Right atrium auricular region (tissue), 2 donors: ENCODE measurements around the gene EHMT2. TPM values are rescaled to one million over a fixed set of nuclear protein-coding genes. Genes with fewer than 3 reads are reported as not detected.
A peak's percentile ranks its signal among the peaks of the same experiment; 100 is the strongest.

Experiments
- DNase-seq: peaks from one replicate; pipeline ENCODE4 v3.0.0-alpha.2; 2019; ENCODE audit warnings: low spot score
- H3K27ac ChIP-seq, 2 donors: fragments of 200-600 bp; sonication (generic); 1 replicate in 1 of 2; 2 replicates in 1 of 2; pipeline ENCODE4 v1.5.1; 2016 to 2019
- H3K27me3 ChIP-seq, 2 donors: fragments of 200-600 bp; sonication (generic); one replicate each; pipeline versions ENCODE4 v1.5.1 to v1.6.0; 2017 to 2019
- H3K36me3 ChIP-seq: fragments of 200-600 bp; sonication (generic); one replicate; pipeline ENCODE4 v1.5.1; 2016
- H3K4me1 ChIP-seq, 2 donors: fragments of 200-600 bp; sonication (generic); one replicate each; pipeline versions ENCODE4 v1.5.1 to v1.6.0; 2017 to 2019
- H3K4me3 ChIP-seq, 2 donors: fragments of 200-600 bp; sonication (generic); 1 replicate in 1 of 2; 2 replicates in 1 of 2; pipeline ENCODE4 v1.5.1; 2017 to 2019; ENCODE audit warnings: mild to moderate bottlenecking in 1 of 2, moderate library complexity in 1 of 2
- H3K9me3 ChIP-seq, 2 donors: fragments of 200-600 bp; sonication (generic); one replicate each; pipeline ENCODE4 v1.5.1; 2019
- total RNA-seq, 2 donors: library from RNA; depleted of rRNA; stranded (reverse); fragments of >200 nt; gene quantifications; one replicate each; pipeline ENCODE4 v1.1.0, GENCODE V29; 2016
- TF ChIP-seq, protein P1 (sequence below), 2 donors: fragments of 200-600 bp; sonication (generic); IDR thresholded peaks; one replicate each; pipeline ENCODE4 v1.5.1; 2019; ENCODE audit warnings: antibody characterized with exemption in 2 of 2

Gene EHMT2
- total RNA-seq, 2 donors from 2014 or later = 10.5 to 19.1 TPM

DNA sequence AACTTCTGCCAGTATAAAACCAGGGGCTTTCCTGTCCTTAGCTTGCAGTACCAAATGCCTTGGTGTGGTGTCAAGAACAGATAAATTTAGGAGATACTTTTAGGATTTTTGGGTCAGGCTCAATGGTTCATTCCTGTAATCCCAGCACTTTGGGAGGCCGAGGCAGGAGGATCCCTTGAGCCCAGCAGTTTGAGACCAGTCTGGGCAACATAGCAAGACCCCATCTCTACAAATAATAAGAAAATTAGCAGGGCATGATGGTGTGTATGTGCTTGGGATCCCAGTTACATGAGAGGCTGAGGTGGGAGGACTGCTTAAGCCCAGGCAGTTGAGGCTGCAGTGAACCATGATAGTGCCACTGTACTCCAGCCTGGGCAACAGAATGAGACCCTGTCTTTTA lies 7.5 kb upstream of the EHMT2 start:
- H3K4me3 ChIP-seq = no peak overlapping the region
- no peak overlapping the region for H3K27ac ChIP-seq
- H3K27me3 ChIP-seq = no peaks in the 10 kb centered on the region
- H3K4me1 ChIP-seq = peaks cover 0 to 19% of the 10 kb centered on the region in 2 donors
- no peak for DNase-seq
- TF ChIP-seq, protein P1, sequence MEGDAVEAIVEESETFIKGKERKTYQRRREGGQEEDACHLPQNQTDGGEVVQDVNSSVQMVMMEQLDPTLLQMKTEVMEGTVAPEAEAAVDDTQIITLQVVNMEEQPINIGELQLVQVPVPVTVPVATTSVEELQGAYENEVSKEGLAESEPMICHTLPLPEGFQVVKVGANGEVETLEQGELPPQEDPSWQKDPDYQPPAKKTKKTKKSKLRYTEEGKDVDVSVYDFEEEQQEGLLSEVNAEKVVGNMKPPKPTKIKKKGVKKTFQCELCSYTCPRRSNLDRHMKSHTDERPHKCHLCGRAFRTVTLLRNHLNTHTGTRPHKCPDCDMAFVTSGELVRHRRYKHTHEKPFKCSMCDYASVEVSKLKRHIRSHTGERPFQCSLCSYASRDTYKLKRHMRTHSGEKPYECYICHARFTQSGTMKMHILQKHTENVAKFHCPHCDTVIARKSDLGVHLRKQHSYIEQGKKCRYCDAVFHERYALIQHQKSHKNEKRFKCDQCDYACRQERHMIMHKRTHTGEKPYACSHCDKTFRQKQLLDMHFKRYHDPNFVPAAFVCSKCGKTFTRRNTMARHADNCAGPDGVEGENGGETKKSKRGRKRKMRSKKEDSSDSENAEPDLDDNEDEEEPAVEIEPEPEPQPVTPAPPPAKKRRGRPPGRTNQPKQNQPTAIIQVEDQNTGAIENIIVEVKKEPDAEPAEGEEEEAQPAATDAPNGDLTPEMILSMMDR (IDR thresholded peaks at IDR 0.05) = no peak
- H3K9me3 ChIP-seq = no peaks in the 10 kb centered on the region
- no peaks in the 10 kb centered on the region for H3K36me3 ChIP-seq

DNA sequence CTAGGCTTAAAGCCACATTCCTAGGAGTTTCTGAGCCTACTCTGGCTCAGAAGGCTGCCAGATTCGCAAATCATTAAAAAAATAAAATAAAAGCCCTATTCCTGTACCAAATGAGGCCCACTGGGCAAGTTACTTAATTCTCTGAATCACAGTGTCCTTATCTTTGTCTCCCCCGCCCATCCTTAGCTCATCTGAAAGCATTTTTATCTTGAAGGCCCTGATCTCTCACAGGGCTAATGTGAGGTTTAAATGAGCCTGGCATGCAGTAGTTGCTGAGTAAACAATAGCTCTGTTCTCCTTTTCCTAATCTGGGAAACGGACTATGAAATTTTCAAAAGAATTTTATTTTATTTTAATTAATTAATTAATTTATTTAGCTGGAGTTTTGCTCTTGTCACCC lies 6.5 kb upstream of the EHMT2 start:
- Histone ChIP-seq H3K4me3 (no peak overlapping the region), H3K27ac (no peak overlapping the region), H3K36me3 (no peaks in the 10 kb centered on the region), H3K27me3 (no peaks in the 10 kb centered on the region), H3K9me3 (no peaks in the 10 kb centered on the region), H3K4me1 (peaks cover 0 to 28% of the 10 kb centered on the region in 2 donors)
- no peak for DNase-seq
- TF ChIP-seq, protein P1 (IDR thresholded peaks at IDR 0.05) = no peak

DNA sequence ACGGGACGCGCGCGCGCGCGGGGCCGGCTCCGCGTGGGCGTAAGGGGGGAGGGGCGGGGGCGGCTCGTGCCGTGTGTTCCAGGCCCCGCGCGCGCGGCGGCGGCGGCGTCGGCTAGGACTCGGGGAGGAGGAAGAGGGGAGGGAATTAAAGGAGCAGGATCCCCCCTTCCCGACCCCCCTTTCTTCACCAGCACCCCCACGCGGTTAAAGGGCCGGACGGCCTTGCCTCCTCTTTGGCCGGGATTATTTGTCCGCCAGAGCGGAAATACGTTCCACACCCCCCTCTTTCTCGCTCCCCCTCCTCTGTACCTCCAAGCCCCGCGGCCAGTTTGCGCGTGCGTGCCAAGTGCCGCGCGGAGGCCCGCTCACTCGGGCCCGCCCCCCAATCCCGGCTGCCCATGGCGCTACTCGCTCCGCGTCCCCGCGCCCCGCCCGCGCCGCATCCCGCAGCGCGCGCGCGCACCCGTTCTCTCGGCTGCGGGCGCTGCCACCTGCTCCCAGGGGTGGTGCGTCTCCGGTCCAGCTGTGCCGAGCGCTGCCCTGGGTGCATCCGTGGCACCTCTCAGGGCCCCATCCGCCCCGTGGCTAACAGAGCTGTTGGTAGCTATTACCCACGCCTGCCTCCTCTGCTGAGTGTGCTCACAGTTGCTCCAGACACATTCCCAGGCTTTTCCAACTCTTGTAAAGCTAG lies 4.6 kb upstream of the EHMT2 start, which contains the start of gene ZBTB12:
Gene ZBTB12 (minus strand): TSS at position 134 of the 691 bp plus-strand sequence. CDS start 781 bp downstream, outside the sequence.
- Histone ChIP-seq H3K4me1 (peaks cover 0 to 39% of the 10 kb centered on the region in 2 donors), H3K27me3 (no peaks in the 10 kb centered on the region), H3K36me3 (no peaks in the 10 kb centered on the region), H3K27ac (peak within 1 kb of the TSS; percentile 89 to 91), H3K9me3 (no peaks in the 10 kb centered on the region), H3K4me3 (peak within 1 kb of the TSS; percentile 61 to 73)
- DNase-seq = peak; percentile 85
- TF ChIP-seq, protein P1 (IDR thresholded peaks at IDR 0.05) = no peak

DNA sequence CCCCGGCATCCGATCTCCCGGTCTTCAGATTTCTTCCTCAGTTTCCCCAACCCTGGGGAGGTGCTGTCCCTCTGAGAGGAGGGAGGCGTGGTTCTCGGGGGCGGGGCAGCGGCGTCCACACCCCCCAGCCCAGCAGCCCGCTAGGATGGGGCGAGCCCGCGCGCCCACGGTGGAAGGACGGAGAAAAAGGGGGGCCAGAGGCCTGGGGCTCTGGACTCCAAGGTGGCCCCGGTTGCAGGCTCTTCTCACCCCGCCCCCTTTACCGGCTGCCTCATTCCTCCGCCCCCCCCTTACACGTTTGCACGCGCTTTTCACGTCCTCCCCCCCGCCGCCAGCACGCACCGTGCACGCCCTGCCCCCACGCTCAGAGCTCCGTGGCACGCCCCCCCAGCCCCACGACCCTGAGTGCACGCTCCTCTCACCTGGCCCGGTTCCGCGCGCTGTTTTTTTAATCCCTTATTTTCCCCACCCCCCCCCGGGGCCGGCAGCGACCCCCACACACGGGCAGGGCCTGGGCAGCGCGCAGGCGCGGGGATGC lies 4.0 kb upstream of the EHMT2 start:
- Histone ChIP-seq H3K4me1 (peaks cover 0 to 45% of the 10 kb centered on the region in 2 donors), H3K9me3 (no peaks in the 10 kb centered on the region), H3K4me3 (peak overlapping the region; percentile 61 to 73), H3K36me3 (no peaks in the 10 kb centered on the region), H3K27ac (peak overlapping the region; percentile 89 to 91), H3K27me3 (no peaks in the 10 kb centered on the region)
- DNase-seq = no peak
- TF ChIP-seq, protein P1 (IDR thresholded peaks at IDR 0.05) = no peak

DNA sequence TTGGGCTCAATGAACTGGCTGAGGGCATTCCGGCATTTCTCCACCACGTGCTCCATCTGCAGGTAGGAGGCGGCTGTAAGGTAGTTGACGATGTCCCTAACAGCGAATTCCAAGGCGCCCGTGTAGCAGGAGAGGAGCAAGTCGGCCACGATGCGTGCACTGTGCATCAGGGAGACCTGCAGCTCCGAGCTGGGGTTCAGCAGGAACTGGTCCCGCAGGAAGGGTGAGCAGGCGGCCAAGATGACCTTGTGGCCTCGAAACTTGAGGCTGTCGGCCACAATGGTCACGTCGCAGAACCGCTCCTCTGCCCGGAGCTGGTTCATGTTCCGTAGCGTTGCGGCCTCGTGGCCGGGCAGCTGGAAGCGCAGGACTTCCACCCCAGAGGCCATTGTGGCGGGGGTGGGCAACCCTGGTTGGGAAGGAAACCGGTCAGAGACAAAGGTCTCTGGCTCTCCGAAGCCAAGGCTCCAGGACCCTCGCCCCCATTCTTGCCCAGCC lies 3.5 kb upstream of the EHMT2 start:
- TF ChIP-seq, protein P1 (IDR thresholded peaks at IDR 0.05) = no peak
- H3K9me3 ChIP-seq = no peaks in the 10 kb centered on the region
- peaks cover 0 to 49% of the 10 kb centered on the region in 2 donors for H3K4me1 ChIP-seq
- H3K4me3 ChIP-seq = peak overlapping the region; percentile 61 to 73
- peak overlapping the region; percentile 89 to 91 for H3K27ac ChIP-seq
- H3K36me3 ChIP-seq = no peaks in the 10 kb centered on the region
- no peak for DNase-seq
- no peaks in the 10 kb centered on the region for H3K27me3 ChIP-seq
